B cell (primary cell): ENCODE measurements around the gene CRACR2A. TPM values are rescaled to one million over a fixed set of nuclear protein-coding genes. Genes with fewer than 3 reads are reported as not detected.

Source experiments
- ATAC-seq: fragments of 200-7000 bp; cut with Tn5 transposase; one replicate; pipeline ENCODE4 v1.10.0; 2021; ENCODE audit warnings: low read depth, mild to moderate bottlenecking, moderate number of reproducible peaks, moderate library complexity
- CTCF ChIA-PET: fragments of 350-600 bp; sonication (Branson Sonifier 250); formaldehyde crosslinking; loops from one replicate; lab custom pipeline; 2021; ENCODE audit warnings: antibody characterized with exemption, inconsistent platforms; lab: Charles Lee
- POLR2A ChIA-PET: fragments of 350-600 bp; sonication (Branson Sonifier 250); formaldehyde crosslinking; loops from one replicate; lab custom pipeline; 2021; ENCODE audit warnings: antibody characterized with exemption; lab: Charles Lee
- DNase-seq: peaks from one replicate; pipeline ENCODE4 v3.0.0; 2013
- H2AFZ ChIP-seq: 2 replicates; pipeline ENCODE4 v1.6.1; 2012; ENCODE audit warnings: mild to moderate bottlenecking, low read depth, low read length; ENCODE audit not compliant: insufficient read depth, poor library complexity, severe bottlenecking
- H3K27ac ChIP-seq, 2 donors: 1 replicate in 1 of 2; 2 replicates in 1 of 2; pipeline ENCODE4 v1.5.1; 2012 to 2013; ENCODE audit warnings: low read length in 2 of 2, mild to moderate bottlenecking in 2 of 2, moderate library complexity in 1 of 2
- H3K27me3 ChIP-seq, 4 experiments: fragments of 200-600 bp in 1 of 4; sonication (generic) in 1 of 4; replicated peaks in 1 of 4; 1 replicate in 2 of 4; 2 replicates in 2 of 4; pipeline versions ENCODE4 v1.6.1 to v1.7.0; 2013 to 2016; ENCODE audit warnings: low read length in 3 of 4, mild to moderate bottlenecking in 2 of 4, mixed read lengths in 1 of 4, moderate library complexity in 1 of 4; ENCODE audit not compliant: insufficient read depth in 4 of 4, control insufficient read depth in 3 of 4; ENCODE audit errors: control extremely low read depth in 1 of 4
- H3K36me3 ChIP-seq, 2 experiments: replicated peaks in 1 of 2; 1 replicate in 1 of 2; 2 replicates in 1 of 2; pipeline versions ENCODE4 v1.6.1 to v1.7.1; 2013; ENCODE audit warnings: low read length in 1 of 2; ENCODE audit not compliant: insufficient read depth in 2 of 2, control insufficient read depth in 1 of 2; ENCODE audit errors: control extremely low read depth in 1 of 2, extremely low read depth in 1 of 2
- H3K4me1 ChIP-seq, 2 donors: fragments of 200-600 bp in 1 of 2; sonication (generic) in 1 of 2; 1 replicate in 1 of 2; 2 replicates in 1 of 2; pipeline versions ENCODE4 v1.5.1 to v1.6.1; 2013 to 2017; ENCODE audit warnings: low read length in 2 of 2; ENCODE audit not compliant: control insufficient read depth in 2 of 2, insufficient read depth in 2 of 2
- H3K4me2 ChIP-seq: replicated peaks from 2 replicates; pipeline ENCODE3; 2012; ENCODE audit warnings: mild to moderate bottlenecking, low read depth, low read length; ENCODE audit not compliant: poor library complexity, severe bottlenecking
- H3K4me3 ChIP-seq, 5 experiments: fragments of 200-600 bp in 1 of 5; sonication (generic) in 1 of 5; 1 replicate in 3 of 5; 2 replicates in 2 of 5; pipeline versions ENCODE4 v1.5.1 to v1.7.0; 2011 to 2016; ENCODE audit warnings: low read length in 4 of 5, mild to moderate bottlenecking in 4 of 5, low read depth in 2 of 5, control low read depth in 1 of 5, moderate library complexity in 1 of 5; ENCODE audit not compliant: insufficient read depth in 1 of 5; ENCODE audit errors: control extremely low read depth in 1 of 5, extremely low read depth in 1 of 5
- H3K79me2 ChIP-seq: fragments of 200-600 bp; sonication (generic); one replicate; pipeline ENCODE4 v1.6.0; 2016; ENCODE audit warnings: low read length; ENCODE audit not compliant: control insufficient read depth, insufficient read depth
- H3K9ac ChIP-seq: fragments of 200-600 bp; sonication (generic); 2 replicates; pipeline ENCODE4 v1.6.1; 2017; ENCODE audit warnings: mild to moderate bottlenecking, low read length, moderate library complexity
- H3K9me3 ChIP-seq, 3 donors: one replicate each; pipeline versions ENCODE4 v1.6.1 to v1.7.1; 2013; ENCODE audit warnings: low read length in 2 of 3; ENCODE audit not compliant: control insufficient read depth in 2 of 3, insufficient read depth in 1 of 3; ENCODE audit errors: control extremely low read depth in 1 of 3
- H4K20me1 ChIP-seq: 2 replicates; pipeline ENCODE4 v1.6.0; 2012; ENCODE audit warnings: mild to moderate bottlenecking, low read length; ENCODE audit not compliant: insufficient read depth, control insufficient read depth, poor library complexity, severe bottlenecking
- H3K27ac Mint-ChIP-seq: one replicate; pipeline ENCODE4 v1.8.0; 2021; ENCODE audit warnings: mixed read lengths
- H3K27me3 Mint-ChIP-seq: one replicate; pipeline ENCODE4 v1.8.0; 2021; ENCODE audit warnings: mixed read lengths
- H3K4me1 Mint-ChIP-seq: one replicate; pipeline ENCODE4 v1.8.0; 2021; ENCODE audit warnings: mixed read lengths
- H3K4me3 Mint-ChIP-seq: one replicate; pipeline ENCODE4 v1.8.0; 2021; ENCODE audit warnings: mixed read lengths
- H3K9me3 Mint-ChIP-seq: one replicate; pipeline ENCODE4 v1.8.0; 2022; ENCODE audit warnings: mixed read lengths; ENCODE audit not compliant: insufficient read depth
- EZH2 ChIP-seq: IDR thresholded peaks from 2 replicates; pipeline ENCODE4 v1.6.1; 2012; ENCODE audit warnings: borderline replicate concordance, low read depth, mild to moderate bottlenecking, moderate library complexity, low read length; ENCODE audit not compliant: insufficient read depth, poor library complexity, severe bottlenecking
- WGBS: methylation state at CpG from one replicate; pipeline ENCODE4 v1.1.5; 2013; ENCODE audit warnings: missing lambda C conversion rate; ENCODE audit not compliant: insufficient coverage; 5-methylcytosine and 5-hydroxymethylcytosine counted together
- intact Hi-C: fragments of 100-400 bp; cut with micrococcal nuclease; formaldehyde crosslinking; loops from one replicate; pipeline ENCODE4 v1.10.0; 2022
- polyA plus RNA-seq: library from polyadenylated mRNA; depleted of rRNA; stranded (reverse); fragments of >200 nt; gene quantifications from 2 replicates; pipeline ENCODE4 v1.2.3, GENCODE V29; 2012
- total RNA-seq, 2 donors: library from RNA; stranded (reverse); fragments of 120-200 nt in 1 of 2; gene quantifications; 1 replicate in 1 of 2; 2 replicates in 1 of 2; pipeline versions ENCODE4 v1.2.3 to v1.2.4, GENCODE V29; 2013 to 2022
- TF ChIP-seq, protein P1 (sequence below): fragments of 200-600 bp; IDR thresholded peaks from one replicate; pipeline ENCODE4 v1.8.0; 2022; ENCODE audit warnings: antibody characterized with exemption, mild to moderate bottlenecking

CRACR2A gene
- total and polyA plus RNA-seq, 2 donors (not counting 1 experiment from before 2014, with no cell fraction given), result 15.2 to 26.1 TPM

DNA sequence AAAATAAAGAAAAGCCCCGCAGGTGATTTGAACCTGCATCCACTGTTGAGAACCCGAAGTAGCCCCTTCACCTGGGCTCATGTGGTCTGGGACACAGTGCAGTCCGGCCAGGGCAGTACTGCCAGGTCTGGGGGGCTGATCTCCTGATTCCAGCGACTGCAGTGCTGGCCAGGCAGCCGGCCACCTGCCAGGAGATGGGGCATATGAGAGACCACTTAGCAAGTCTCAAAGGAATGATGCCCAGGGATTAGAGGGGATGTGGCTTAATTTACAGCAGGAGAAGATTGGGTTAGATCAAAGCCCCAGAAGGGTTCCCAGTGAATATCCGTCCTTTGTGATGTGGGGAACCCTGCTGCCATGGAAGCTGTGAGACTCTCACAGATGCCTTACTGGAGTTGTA, 148.6 kb downstream of the CRACR2A start:
- Histone ChIP-seq H3K9ac (no peak overlapping the region), H3K4me2 (no peak overlapping the region), H3K36me3 (peaks cover 0 to 8% of the 10 kb centered on the region in 2 experiments), H3K4me3 (no peak overlapping the region), H3K9me3 (peaks cover 0 to 6% (median 0%) of the 10 kb centered on the region in 3 donors), H3K27me3 (no peaks in the 10 kb centered on the region), H2AFZ (no peak overlapping the region), H3K4me1 (peaks cover 7 to 8% of the 10 kb centered on the region in 2 donors), H3K79me2 (no peaks in the 10 kb centered on the region), H4K20me1 (no peaks in the 10 kb centered on the region), H3K27ac (no peak overlapping the region)
- ChIA-PET CTCF (no interaction called here), POLR2A (no interaction called here)
- Mint-ChIP-seq H3K9me3 (peaks cover 5% of the 10 kb centered on the region), H3K27me3 (peaks cover 8% of the 10 kb centered on the region), H3K27ac (no peak overlapping the region), H3K4me1 (peaks cover 11% of the 10 kb centered on the region), H3K4me3 (no peak overlapping the region)
- TF ChIP-seq, protein P1, sequence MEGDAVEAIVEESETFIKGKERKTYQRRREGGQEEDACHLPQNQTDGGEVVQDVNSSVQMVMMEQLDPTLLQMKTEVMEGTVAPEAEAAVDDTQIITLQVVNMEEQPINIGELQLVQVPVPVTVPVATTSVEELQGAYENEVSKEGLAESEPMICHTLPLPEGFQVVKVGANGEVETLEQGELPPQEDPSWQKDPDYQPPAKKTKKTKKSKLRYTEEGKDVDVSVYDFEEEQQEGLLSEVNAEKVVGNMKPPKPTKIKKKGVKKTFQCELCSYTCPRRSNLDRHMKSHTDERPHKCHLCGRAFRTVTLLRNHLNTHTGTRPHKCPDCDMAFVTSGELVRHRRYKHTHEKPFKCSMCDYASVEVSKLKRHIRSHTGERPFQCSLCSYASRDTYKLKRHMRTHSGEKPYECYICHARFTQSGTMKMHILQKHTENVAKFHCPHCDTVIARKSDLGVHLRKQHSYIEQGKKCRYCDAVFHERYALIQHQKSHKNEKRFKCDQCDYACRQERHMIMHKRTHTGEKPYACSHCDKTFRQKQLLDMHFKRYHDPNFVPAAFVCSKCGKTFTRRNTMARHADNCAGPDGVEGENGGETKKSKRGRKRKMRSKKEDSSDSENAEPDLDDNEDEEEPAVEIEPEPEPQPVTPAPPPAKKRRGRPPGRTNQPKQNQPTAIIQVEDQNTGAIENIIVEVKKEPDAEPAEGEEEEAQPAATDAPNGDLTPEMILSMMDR, result no peak
- TF ChIP-seq EZH2, result no peak
- no peak for DNase-seq
- no peak for ATAC-seq
- intact Hi-C loops, result no loop called here
- 87% methylated on average over 6 of the region's 6 CpGs for WGBS

DNA sequence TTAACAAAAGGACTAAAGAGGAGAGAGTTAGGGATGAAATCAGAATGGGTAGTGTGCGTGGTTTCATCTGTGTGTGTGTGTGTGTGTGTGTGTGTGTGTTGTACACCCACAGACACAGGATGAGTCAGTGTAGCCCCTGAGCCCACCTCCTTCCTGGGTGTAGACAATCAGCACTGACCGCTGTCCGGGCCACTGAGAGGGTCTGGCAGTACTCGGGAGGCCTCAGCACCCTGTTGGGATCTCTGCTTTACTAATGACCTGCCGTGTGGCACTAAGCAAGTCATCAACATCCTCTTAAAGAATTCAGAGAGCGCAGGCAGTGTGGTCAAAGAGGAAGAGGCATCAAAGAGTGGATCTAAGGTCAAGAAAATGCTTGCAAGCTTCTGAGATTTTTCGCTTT, 149.3 kb downstream of the CRACR2A start:
- no peaks in the 10 kb centered on the region for H3K27me3 ChIP-seq
- H3K27ac Mint-ChIP-seq, result no peak overlapping the region
- peaks cover 0 to under 1% (median 0%) of the 10 kb centered on the region in 3 donors for H3K9me3 ChIP-seq
- no peak overlapping the region for H3K27ac ChIP-seq
- CTCF ChIA-PET, result no interaction called here
- WGBS, result 92% methylated on average over 4 of the region's 7 CpGs
- no peak overlapping the region for H3K9ac ChIP-seq
- TF ChIP-seq, protein P1, result no peak
- TF ChIP-seq EZH2, result no peak
- no peak overlapping the region for H3K4me3 ChIP-seq
- no peaks in the 10 kb centered on the region for H3K79me2 ChIP-seq
- intact Hi-C loops, result no loop called here
- H3K4me2 ChIP-seq, result no peak overlapping the region
- POLR2A ChIA-PET, result no interaction called here
- H3K4me3 Mint-ChIP-seq, result no peak overlapping the region
- peaks cover 2 to 3% of the 10 kb centered on the region in 2 donors for H3K4me1 ChIP-seq
- H3K9me3 Mint-ChIP-seq, result no peaks in the 10 kb centered on the region
- no peak overlapping the region for H2AFZ ChIP-seq
- no peak for ATAC-seq
- no peak for DNase-seq
- peaks cover 5% of the 10 kb centered on the region for H3K4me1 Mint-ChIP-seq
- H3K27me3 Mint-ChIP-seq, result peaks cover 8% of the 10 kb centered on the region
- no peaks in the 10 kb centered on the region for H4K20me1 ChIP-seq
- H3K36me3 ChIP-seq, result peaks cover 0 to 2% of the 10 kb centered on the region in 2 experiments
